Transverse colon (tissue), 4 donors: ENCODE measurements around the gene TMEM132D.

Experiments
- CTCF ChIP-seq, 5 experiments: fragments of 200-600 bp in 3 of 5; fragments of 450-650 bp in 2 of 5; sonication (generic) in 3 of 5; IDR thresholded peaks; 1 replicate in 2 of 5; 2 replicates in 3 of 5; pipeline ENCODE4 v1.5.1; 2016 to 2017; ENCODE audit warnings: antibody characterized with exemption in 5 of 5, inconsistent platforms in 3 of 5, mild to moderate bottlenecking in 2 of 5, moderate library complexity in 1 of 5
- POLR2A ChIP-seq: fragments of 450-650 bp; IDR thresholded peaks from one replicate; pipeline ENCODE4 v1.6.1; 2016; ENCODE audit warnings: antibody characterized with exemption, mild to moderate bottlenecking, moderate library complexity
- POLR2AphosphoS5 ChIP-seq, 3 donors: sonication (generic); formaldehyde crosslinking; IDR thresholded peaks; one replicate each; pipeline ENCODE4 v1.6.1; 2016; ENCODE audit warnings: antibody characterized with exemption in 3 of 3

DNA sequence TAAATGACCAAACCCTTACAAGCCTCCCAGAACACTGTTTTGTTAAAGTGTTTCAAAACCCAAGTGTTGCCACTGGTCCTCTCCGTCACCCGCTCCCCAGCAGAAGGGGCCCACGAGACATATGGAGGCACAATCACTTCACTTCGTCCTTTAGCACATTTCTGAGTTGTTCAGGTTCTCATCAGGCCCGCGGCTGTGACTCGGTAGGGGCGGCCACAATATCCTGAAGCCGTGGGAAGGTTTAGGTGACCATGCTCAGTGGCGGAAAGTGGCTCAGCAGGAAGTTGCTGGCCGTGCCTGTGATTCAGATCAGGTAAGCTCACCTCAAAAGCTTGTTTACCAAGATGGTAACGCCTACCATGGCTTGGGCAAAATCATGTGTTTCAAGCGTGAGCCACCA is 823.0 kb downstream of the TMEM132D start:
- TF ChIP-seq CTCF (IDR thresholded peaks at IDR 0.05) = no peak
- no peak for TF ChIP-seq POLR2AphosphoS5 (IDR thresholded peaks at IDR 0.05)
- no peak for TF ChIP-seq POLR2A
